ENCODE data around the gene FAM168B.
A peak's percentile ranks its signal among the peaks of the same experiment; 100 is the strongest.

FAM168B gene

DNA sequence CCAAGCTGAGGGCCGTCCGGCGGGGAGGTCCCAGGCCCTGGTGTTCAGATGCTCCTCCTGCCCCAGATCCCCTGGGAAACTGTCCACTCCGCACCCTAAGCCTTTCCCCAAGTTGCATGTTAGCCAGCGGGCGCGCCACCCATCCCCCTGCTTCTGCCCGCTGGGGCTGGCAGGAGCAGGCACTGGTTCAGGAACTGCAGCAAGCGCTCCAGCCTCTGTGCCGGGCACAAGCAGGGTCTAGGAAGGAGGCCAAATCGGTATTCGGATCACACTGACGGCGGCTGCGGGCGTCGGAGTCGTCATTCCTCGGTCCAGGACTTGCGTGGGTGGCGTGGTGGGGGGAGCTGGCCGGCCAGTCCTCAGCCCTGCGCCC lies 53.7 kb downstream of the FAM168B start:
- no peak for DNase-seq

- DNase-seq: no peak
These were observed 54.2 kb downstream of the FAM168B start for GRCh38 chr2:131039101-131039440.

DNA sequence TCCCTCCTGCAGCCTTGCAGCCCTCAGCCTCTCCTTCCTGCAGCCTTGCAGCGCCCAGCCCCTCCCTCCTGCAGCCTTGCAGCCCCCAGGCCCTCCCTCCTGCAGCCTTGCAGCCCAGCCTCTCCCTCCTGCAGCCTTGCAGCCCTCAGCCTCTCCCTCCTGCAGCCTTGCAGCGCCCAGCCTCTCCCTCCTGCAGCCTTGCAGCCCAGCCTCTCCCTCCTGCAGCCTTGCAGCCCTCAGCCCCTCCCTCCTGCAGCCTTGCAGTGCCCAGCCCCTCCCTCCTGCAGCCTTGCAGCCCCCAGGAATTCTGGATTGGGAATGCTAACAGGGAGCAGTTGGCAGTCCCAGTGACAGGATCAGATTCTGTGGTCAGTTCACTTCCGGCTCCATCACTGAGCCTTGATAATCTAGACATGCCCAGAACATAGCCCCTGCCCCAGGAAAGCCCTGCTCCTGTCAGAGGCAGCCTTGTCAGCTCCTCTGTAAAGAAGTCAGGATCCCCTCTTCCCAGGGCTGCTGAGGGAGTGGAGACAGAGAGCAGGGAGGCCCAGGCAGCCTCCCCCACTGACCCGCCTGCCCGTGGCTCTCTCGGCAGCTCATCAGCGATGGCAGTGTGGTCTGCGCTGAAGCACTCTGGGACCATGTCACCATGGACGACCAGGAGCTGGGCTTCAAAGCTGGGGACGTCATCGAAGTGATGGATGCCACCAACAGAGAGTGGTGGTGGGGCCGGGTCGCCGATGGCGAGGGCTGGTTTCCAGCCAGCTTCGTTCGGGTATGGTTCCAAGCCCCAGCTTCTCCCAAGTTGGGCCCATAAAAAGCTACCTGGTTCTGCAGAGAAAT lies 54.8 kb downstream of the FAM168B start:
- DNase-seq: no peak

DNA sequence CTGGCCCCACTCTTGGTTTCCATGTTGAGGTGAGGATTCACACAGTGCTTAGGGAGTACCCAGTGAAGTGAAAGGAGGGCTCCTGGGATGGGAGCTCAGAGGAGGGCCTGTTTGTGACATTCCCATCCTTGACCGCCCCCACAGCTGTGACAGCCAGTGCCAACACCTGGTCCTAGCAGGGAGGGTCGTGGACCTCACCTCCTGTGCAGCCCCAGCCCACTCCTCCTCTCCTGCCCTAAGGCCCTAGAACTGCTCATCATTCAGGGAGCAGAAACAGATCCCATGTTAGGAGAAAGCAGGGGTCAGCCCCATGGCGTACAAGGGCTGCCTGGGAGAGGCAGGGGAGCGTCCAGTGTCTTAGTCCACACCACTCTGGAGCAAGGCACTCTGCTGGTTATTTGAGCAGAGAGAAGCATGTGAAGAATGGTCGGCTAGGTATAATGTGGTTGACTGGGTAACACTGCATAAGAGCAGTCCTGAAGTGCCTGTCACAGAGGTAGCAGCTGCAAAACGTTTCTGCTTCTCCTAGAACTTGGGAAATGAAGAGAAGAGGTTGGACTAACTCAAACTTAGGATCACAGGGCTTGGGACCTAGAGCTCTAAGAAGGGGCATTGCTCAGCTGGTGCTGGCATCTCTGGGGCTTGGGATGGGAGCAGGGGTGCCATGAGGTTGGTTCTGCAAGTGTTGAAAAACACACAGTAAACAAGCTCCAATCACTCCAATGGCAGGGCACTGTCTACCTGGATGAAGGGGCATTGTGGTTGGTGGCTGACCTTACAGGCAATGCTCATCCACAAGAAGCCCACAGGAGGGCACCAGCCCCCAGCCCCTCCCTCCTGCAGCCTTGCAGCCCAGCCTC lies 55.6 kb downstream of the FAM168B start:
- DNase-seq: no peak

- DNase-seq: no peak
These were observed 56.4 kb downstream of the FAM168B start for GRCh38 chr2:131036696-131037397.

- DNase-seq: no peak
These were observed 57.0 kb downstream of the FAM168B start for GRCh38 chr2:131036269-131036668.

- no peak for DNase-seq
These were observed 57.4 kb downstream of the FAM168B start for GRCh38 chr2:131035826-131036231.

DNA sequence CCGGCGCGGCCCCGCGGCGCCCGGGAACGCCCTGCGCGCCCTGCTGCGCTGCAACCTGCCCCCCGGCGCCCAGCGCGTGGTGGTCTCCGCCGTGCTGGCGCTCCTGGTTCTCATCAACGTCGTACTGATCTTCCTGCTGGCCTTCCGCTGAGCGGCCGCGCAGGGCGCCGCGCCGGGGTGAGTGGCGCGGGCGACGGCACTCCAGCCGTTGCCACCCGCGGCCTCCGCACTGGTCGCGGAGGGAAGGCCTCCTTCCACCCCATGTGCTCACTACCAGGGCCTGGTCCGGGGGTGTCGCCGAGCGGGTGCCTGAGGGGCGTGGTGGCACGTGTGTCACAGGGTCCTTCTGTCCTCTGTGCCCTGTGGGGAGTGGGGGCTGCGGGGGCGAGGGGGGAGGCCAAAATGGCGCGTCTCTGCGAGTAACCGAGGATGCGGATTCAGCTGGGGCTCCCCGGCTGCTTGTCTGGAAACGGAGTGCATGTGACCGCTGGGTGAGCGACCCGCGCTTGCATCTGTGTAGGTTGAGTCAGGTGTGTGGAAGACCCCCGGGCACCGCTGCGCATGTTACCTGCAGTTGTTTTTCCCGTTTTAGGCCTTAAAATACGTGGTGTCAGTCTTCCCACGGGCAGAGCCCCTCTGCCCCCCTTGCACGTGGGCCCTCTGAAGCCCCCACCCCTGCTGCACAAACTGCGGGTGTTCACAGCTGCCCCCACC lies 58.0 kb downstream of the FAM168B start:
- DNase-seq: no peak

GRCh38 chr2:131034122-131035051 lies 58.9 kb downstream of the FAM168B start:
- DNase-seq: peak; percentile 12

GRCh38 chr2:131033786-131034121 lies 59.5 kb downstream of the FAM168B start:
- DNase-seq: no peak

DNA sequence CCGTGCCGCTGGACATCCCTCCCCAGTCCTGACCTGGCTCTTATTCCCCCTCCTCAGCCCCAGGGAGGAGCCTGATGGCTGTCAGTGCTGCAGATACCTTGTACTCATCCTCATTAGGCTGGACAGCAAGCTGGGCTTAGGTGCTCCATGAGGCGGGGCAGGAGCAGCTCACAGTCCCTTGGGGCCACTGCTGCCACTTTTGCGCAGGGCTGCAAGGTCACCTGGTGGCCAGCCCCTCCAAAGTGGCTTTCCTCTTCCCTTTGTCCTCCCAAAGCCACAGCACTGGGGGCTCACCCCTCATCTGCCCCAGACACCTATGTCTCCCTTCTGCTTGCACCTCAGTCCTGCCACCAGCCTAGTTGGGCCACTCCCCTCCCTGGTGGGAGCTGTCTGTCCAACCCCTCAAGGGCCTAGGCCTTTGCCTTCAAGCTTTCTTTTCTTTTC lies 60.8 kb downstream of the FAM168B start:
- DNase-seq: no peak

GRCh38 chr2:131031875-131032274 lies 61.4 kb downstream of the FAM168B start:
- DNase-seq: no peak

GRCh38 chr2:131031431-131031841 lies 61.8 kb downstream of the FAM168B start:
- no peak for DNase-seq

DNA sequence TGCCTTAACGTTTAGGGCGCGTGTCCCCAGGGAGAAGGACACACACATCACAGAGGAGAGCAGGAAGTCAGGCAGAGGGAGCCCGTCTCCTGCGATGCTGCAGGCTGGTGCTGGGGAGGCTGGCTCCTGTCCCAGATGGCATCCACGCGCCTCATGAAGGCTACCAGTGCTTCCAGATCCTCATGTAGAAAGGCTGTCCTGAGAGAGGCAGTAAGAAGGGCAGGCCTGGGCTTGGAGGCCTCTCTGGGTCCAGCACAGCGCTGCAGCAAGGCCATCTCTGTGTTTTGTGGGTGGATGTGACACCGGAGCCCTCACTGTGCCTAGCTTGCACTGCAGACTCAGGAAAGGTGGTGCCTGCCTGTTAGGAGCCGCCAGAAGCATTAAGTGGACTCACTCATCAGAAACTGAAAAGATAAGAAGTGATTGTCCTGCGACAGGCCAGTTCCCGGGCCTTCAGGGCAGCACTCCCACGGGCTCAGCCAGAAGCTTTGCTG lies 62.7 kb downstream of the FAM168B start:
- DNase-seq: no peak

DNA sequence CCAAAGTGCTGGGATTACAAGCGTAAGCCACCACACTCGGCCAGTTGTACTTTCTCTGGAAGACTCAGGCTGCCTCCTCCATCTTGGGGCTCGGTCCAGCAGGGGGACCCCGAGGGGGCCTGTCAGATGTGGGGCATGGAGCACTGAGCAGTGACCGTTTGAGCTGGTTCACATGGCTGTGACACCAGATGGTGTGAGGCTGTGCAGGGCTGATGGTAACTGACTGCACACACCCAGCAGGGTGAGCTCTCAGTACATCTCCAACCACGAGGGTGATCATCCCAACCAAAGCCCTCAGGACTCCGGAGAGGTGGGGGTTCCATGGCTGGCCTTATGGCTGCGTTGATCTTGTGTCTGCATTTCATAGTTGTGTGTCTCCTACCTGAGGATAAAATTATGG lies 63.4 kb downstream of the FAM168B start:
- DNase-seq: no peak

DNA sequence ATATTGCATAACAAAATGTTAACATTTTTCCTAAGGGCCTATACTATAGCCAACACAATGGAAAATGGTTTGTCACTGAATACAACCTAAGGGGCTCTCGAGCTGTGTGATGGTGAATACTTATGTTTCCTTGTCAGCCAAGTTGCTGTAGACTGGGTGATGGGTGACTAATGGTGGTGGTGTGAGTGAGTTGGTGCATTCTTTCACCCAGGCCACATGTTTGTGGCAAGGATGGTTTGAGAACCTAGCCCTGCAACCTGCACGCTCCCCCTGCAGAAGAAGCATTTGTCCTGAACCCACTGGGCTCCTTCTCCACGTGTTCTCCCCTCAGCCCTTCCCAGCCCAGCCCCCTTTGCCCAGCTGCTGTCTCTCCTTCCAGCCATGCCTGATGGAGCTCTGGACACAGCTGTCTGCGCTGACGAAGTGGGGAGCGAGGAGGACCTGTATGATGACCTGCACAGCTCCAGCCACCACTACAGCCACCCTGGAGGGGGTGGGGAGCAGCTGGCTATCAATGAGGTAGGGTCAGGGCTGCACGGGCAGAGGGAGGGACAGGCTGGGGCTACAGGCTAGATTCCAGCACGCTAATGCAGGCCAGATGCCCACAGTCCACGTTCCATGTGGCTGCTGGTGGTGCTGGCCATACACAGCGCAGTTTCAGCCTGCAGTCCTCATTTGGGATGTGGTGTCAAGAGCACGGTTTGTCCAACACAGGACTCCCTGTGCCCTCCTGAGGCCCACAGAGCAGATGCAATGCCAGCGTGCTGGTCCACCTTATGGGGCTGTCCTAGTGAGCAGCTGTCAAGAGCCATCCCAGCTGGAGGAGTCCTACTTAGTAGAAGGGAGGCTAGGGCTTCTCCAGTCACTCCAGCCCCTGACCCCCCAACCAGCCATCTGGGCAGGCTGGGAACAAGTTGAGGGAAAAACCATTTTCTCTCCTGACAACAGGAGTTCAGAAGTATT lies 65.4 kb downstream of the FAM168B start:
- no peak for DNase-seq

GRCh38 chr2:131026919-131027318 lies 66.3 kb downstream of the FAM168B start:
- DNase-seq: no peak

DNA sequence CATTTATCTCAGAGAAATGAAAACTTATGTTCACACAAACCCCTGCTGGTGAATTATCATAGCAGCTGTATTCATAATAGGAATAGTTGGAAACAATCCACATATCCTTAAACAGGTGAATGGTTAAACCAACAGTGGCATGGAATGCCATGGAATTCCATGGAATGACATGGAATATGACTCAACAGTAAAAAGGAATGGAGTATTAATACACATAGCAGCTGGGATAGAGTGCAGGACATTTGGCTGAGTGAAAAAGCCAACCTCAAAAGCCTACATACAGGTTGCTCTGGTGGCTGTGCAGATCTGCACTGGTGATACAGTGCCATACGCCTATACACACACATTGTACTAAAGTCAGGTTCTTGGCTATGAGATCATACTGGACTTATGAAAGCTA lies 69.5 kb downstream of the FAM168B start:
- DNase-seq: no peak

DNA sequence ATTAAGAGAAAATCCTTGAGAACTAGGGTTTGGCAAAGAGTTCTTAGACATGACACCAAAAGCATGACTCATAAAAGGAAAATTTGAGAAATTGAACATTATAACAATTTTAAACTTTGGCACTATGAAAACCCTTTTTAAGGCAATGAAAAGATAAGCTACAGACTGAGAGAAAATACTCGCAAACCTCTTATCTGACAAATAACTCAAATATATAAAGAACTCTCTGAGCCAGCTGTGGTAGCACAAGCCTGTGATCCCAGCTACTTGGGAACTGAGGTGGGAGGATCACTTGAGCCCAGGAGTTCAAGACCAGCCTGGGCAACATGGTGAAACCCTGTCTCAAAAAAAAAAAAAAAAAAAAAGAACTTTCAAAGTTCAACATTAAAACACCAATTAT lies 70.5 kb downstream of the FAM168B start:
- no peak for DNase-seq

Measured in NCI-H510A treated with DMSO at 0.1 percent for 48 hours (cell line).